Vagina (tissue), 2 donors: Measurements from ENCODE around the gene TMEM234. TPM values are rescaled to one million over a fixed set of nuclear protein-coding genes. Genes with fewer than 3 reads are reported as not detected.
"Not testable (repeated sequence)": the region's sequence is repeated elsewhere in the genome, so short reads cannot be mapped to it uniquely, and the experiment has no call there.

Experiments used
- DNase-seq, 2 donors: peaks; one replicate each; pipeline ENCODE4 v3.0.0-alpha.2; 2017; ENCODE audit errors: extremely low spot score in 2 of 2
- H3K27ac ChIP-seq: fragments of 200-600 bp; sonication (generic); one replicate; pipeline ENCODE4 v1.5.1; 2019
- H3K27me3 ChIP-seq: fragments of 200-600 bp; sonication (generic); one replicate; pipeline ENCODE4 v1.5.1; 2019
- H3K36me3 ChIP-seq, 2 donors: fragments of 200-600 bp; sonication (generic); one replicate each; pipeline ENCODE4 v1.5.1; 2017 to 2019
- H3K4me1 ChIP-seq: fragments of 200-600 bp; sonication (generic); one replicate; pipeline ENCODE4 v1.5.1; 2019
- H3K4me3 ChIP-seq, 2 donors: fragments of 200-600 bp; sonication (generic); 1 replicate in 1 of 2; 2 replicates in 1 of 2; pipeline ENCODE4 v1.5.1; 2016 to 2019
- H3K9me3 ChIP-seq: fragments of 200-600 bp; sonication (generic); one replicate; pipeline ENCODE4 v1.5.1; 2019
- POLR2A ChIP-seq, 2 donors: fragments of 450-650 bp; IDR thresholded peaks; one replicate each; pipeline ENCODE4 v1.6.1; 2017; ENCODE audit warnings: antibody characterized with exemption in 2 of 2, mild to moderate bottlenecking in 2 of 2, moderate library complexity in 2 of 2
- POLR2AphosphoS5 ChIP-seq, 2 donors: sonication (generic); formaldehyde crosslinking; IDR thresholded peaks; one replicate each; pipeline ENCODE4 v1.9.0; 2017; ENCODE audit warnings: antibody characterized with exemption in 2 of 2, mild to moderate bottlenecking in 2 of 2, low read depth in 1 of 2; ENCODE audit not compliant: insufficient read depth in 1 of 2
- intact Hi-C: fragments of 100-400 bp; cut with DNase I; formaldehyde crosslinking; loops from one replicate; pipeline ENCODE4 v1.15.1; 2023
- total RNA-seq: library from RNA; depleted of rRNA; stranded (reverse); fragments of >200 nt; gene quantifications from one replicate; pipeline ENCODE4 v1.2.3, GENCODE V29; 2016
- TF ChIP-seq, protein P1 (sequence below), 3 experiments: fragments of 450-650 bp in 2 of 3; fragments of 200-600 bp in 1 of 3; sonication (generic) in 1 of 3; IDR thresholded peaks; one replicate each; pipeline ENCODE4 v1.5.1; 2017 to 2019; ENCODE audit warnings: antibody characterized with exemption in 3 of 3, mild to moderate bottlenecking in 2 of 3, moderate library complexity in 2 of 3

The TMEM234 gene
- total RNA-seq, 1 donor from 2014 or later, result 8.3 TPM

DNA sequence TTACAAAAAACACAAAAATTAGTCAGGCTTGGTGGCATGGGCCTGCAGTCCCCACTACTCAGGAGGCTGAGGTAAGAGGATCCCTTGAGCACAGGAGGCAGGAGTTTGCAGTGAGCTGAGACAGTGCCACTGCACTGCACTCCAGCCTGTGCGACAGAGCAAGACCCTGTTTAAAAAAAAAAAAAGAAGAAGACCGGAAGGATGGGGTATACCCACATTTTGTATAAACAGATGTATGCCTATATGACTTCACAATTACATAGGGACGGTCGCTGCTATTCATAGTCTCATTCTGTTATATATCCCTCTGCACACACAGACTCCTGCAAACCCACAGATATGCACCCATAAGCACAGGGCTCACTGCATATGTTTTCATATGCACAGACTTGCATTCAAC is 41.6 kb upstream of the TMEM234 start:
- H3K4me3 ChIP-seq, result no peak overlapping the region
- H3K36me3 ChIP-seq, result no peaks in the 10 kb centered on the region
- TF ChIP-seq POLR2AphosphoS5 (IDR thresholded peaks at IDR 0.05; ENCODE audit: insufficient read depth in 1 of 2, low read depth in 1 of 2), result no peak
- no peak for TF ChIP-seq POLR2A (IDR thresholded peaks at IDR 0.05)
- TF ChIP-seq, protein P1, sequence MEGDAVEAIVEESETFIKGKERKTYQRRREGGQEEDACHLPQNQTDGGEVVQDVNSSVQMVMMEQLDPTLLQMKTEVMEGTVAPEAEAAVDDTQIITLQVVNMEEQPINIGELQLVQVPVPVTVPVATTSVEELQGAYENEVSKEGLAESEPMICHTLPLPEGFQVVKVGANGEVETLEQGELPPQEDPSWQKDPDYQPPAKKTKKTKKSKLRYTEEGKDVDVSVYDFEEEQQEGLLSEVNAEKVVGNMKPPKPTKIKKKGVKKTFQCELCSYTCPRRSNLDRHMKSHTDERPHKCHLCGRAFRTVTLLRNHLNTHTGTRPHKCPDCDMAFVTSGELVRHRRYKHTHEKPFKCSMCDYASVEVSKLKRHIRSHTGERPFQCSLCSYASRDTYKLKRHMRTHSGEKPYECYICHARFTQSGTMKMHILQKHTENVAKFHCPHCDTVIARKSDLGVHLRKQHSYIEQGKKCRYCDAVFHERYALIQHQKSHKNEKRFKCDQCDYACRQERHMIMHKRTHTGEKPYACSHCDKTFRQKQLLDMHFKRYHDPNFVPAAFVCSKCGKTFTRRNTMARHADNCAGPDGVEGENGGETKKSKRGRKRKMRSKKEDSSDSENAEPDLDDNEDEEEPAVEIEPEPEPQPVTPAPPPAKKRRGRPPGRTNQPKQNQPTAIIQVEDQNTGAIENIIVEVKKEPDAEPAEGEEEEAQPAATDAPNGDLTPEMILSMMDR (IDR thresholded peaks at IDR 0.05), result no peak
- intact Hi-C loops, result no loop called here
- no peak overlapping the region for H3K27ac ChIP-seq
- H3K27me3 ChIP-seq, result no peaks in the 10 kb centered on the region
- H3K4me1 ChIP-seq, result no peaks in the 10 kb centered on the region
- DNase-seq, result no peak
- H3K9me3 ChIP-seq, result no peaks in the 10 kb centered on the region

DNA sequence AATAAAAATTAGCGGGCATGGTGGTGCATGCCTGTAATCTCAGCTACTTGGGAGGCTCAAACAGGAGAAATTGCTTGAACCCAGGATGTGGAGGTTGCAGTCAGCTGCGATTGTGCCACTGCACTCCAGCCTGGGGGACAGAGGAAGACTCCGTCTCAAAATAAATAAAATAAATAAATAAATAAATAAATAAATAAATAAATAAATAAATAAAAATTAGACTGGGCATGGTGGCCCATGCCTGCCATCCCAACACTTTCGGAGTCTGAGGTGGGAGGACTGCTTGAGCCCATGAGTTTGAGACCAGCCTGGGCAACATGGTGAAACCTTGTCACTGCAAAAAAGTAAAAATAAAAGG is 41.1 kb upstream of the TMEM234 start:
- H3K27ac ChIP-seq, H3K36me3 ChIP-seq, H3K4me1 ChIP-seq, H3K4me3 ChIP-seq, intact Hi-C loops, H3K27me3 ChIP-seq, H3K9me3 ChIP-seq, DNase-seq: not testable (repeated sequence)

DNA sequence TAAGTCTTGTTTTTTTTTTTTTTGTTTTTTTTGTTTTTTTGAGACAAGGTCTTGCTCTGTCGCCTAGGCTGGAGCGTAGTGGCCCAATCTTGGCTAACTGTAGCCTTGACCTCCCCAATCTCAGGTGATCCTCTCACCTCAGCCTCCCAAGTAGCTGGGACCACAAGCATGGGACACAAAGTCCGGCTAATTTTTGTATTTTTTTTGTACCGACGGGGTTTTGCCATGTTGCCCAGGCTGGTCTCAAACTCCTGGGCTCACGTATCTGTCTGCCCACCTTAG is 35.0 kb upstream of the TMEM234 start:
- DNase-seq, result no peak
- Histone ChIP-seq H3K27me3 (no peaks in the 10 kb centered on the region), H3K36me3 (no peaks in the 10 kb centered on the region), H3K4me1 (no peaks in the 10 kb centered on the region), H3K9me3 (no peaks in the 10 kb centered on the region), H3K27ac (no peak overlapping the region), H3K4me3 (no peak overlapping the region)
- intact Hi-C loops, result no loop called here
- TF ChIP-seq, protein P1 (IDR thresholded peaks at IDR 0.05), result no peak

DNA sequence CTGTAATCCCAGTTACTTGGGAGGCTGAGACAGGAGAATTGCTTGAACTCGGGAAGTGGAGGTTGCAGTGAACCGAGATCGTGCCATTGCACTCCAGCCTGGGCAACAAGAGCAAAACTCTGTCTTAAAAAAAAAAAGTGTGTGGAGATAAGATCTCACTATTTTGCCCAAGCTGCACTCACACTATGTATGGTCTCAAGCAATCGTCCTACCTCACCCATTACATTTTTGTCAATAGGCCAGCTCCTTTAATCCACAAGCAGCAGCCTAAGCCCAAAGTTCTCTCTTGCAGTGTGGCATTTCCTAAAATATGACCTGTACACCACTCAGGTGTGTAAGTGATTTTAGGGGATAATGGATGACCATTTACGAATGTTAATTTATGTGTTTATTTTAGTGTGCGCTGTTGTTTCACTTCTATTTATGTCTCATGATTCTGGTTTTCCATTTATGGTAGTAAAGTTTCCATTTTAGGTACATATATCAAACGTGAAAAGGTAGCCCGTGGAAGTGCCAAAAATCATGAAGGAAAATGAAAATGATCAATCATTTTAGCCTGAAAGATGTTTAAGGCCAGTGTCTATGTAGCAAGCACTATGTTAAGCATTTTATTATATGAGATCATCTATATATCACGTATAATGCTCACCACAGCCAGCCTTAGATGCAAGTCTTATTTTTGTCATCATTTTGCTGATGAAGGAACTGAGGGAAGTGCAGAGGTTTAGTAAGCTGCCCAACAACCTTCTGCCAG is 34.5 kb upstream of the TMEM234 start:
- no peaks in the 10 kb centered on the region for H3K36me3 ChIP-seq
- no peaks in the 10 kb centered on the region for H3K27me3 ChIP-seq
- DNase-seq, result no peak
- TF ChIP-seq POLR2A (IDR thresholded peaks at IDR 0.05) (no peak), POLR2AphosphoS5 (IDR thresholded peaks at IDR 0.05; ENCODE audit: insufficient read depth in 1 of 2, low read depth in 1 of 2) (no peak)
- TF ChIP-seq, protein P1 (IDR thresholded peaks at IDR 0.05), result no peak
- H3K9me3 ChIP-seq, result no peaks in the 10 kb centered on the region
- intact Hi-C loops, result no loop called here
- H3K27ac ChIP-seq, result no peak overlapping the region
- no peak overlapping the region for H3K4me3 ChIP-seq
- H3K4me1 ChIP-seq, result no peaks in the 10 kb centered on the region

DNA sequence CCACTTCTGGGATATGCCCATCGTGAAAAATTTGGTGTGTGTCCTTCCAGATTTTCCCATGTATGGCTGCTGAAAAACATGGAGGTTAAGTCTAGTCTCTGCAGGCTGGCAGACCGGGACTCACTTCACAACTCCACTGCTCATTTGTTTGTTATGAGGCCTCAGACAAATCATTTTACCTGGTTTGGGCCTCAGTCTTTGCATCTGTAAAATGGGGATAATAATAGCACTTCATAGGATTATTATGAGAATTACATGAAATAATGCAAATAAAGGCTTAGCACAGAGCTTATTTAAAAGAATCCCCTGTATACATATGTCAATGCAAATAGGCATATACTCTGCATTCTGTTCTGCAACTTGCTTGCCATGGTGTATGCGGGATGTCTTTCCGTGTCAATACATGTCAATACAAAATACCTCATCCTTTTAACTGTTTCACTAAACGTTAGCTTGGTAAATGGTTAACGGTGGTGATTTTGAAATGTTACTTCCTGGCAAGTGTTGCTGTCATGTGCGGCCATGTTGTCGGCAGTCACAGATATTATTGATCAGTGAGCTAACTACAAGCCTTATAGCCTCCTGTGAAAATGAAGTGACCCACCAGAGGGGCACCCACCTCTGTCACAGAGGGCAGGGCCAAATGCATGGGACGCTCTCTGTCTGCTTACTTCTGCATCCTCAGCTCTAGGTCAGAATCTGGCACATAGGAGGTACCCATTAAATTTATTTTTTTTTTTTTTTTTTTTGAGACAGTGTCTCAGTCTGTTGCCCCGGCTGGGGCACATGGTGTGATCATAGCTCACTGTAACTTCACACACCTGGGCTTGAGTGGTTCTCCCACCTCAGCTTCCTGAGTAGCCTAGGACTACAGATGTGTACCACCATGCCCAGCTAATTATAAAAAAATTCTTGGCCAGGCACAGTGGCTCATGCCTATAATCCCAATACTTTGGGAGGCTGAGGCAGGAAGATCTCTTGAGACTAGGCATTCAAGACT is 33.2 kb upstream of the TMEM234 start:
- Histone ChIP-seq H3K4me3 (no peak overlapping the region), H3K36me3 (no peaks in the 10 kb centered on the region), H3K27me3 (no peaks in the 10 kb centered on the region), H3K4me1 (no peaks in the 10 kb centered on the region), H3K27ac (no peak overlapping the region), H3K9me3 (no peaks in the 10 kb centered on the region)
- intact Hi-C loops, result no loop called here
- DNase-seq, result no peak
- TF ChIP-seq POLR2AphosphoS5 (IDR thresholded peaks at IDR 0.05; ENCODE audit: insufficient read depth in 1 of 2, low read depth in 1 of 2), result no peak
- TF ChIP-seq, protein P1 (IDR thresholded peaks at IDR 0.05), result no peak
- TF ChIP-seq POLR2A (IDR thresholded peaks at IDR 0.05), result no peak
